MM.1S (cell line): ENCODE results near the gene ATAD3A.

Source experiments
- EZH2phosphoT487 ChIP-seq: fragments of 300-600 bp; sonication (generic); IDR thresholded peaks from 2 replicates; pipeline ENCODE4 v1.6.1; 2018; ENCODE audit warnings: antibody characterized with exemption, low read length
- TF ChIP-seq, protein P1 (sequence below): fragments of 300-600 bp; sonication (generic); IDR thresholded peaks from 2 replicates; pipeline ENCODE4 v1.5.1; 2016; ENCODE audit warnings: antibody characterized with exemption, low read length, mixed read lengths

DNA sequence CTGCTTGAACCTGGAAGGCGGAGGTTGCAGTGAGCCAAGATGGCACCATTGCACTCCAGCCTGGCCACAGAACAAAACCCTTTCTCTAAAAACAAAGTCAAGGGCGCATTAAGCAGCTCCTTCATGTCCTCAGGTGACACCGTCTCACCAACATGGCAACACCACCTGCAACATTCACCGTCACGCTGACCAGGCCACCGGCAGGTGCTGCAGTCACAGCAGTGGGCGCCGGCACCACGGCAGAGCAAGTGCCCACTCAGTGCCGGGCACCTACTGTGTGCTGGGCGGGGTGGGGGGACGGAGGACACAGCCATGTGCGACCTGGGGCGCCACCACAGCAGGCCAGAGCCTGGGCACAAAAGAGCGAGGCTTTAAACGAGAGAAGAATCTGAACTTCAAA lies 28.2 kb upstream of the ATAD3A start:
- TF ChIP-seq EZH2phosphoT487, result no peak
- TF ChIP-seq, protein P1, sequence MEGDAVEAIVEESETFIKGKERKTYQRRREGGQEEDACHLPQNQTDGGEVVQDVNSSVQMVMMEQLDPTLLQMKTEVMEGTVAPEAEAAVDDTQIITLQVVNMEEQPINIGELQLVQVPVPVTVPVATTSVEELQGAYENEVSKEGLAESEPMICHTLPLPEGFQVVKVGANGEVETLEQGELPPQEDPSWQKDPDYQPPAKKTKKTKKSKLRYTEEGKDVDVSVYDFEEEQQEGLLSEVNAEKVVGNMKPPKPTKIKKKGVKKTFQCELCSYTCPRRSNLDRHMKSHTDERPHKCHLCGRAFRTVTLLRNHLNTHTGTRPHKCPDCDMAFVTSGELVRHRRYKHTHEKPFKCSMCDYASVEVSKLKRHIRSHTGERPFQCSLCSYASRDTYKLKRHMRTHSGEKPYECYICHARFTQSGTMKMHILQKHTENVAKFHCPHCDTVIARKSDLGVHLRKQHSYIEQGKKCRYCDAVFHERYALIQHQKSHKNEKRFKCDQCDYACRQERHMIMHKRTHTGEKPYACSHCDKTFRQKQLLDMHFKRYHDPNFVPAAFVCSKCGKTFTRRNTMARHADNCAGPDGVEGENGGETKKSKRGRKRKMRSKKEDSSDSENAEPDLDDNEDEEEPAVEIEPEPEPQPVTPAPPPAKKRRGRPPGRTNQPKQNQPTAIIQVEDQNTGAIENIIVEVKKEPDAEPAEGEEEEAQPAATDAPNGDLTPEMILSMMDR, result no peak
